Adipocyte (in vitro differentiated cells): ENCODE results near the gene CFAP45.

Experiments
- DNase-seq: peaks from one replicate; pipeline ENCODE4 v3.0.0-alpha.2; 2015; ENCODE audit warnings: low read depth
- H3K27me3 ChIP-seq: replicated peaks from 2 replicates; pipeline ENCODE4 v1.7.0; 2013; ENCODE audit warnings: mild to moderate bottlenecking, low read length, moderate library complexity; ENCODE audit not compliant: control insufficient read depth, insufficient read depth
- H3K36me3 ChIP-seq: 2 replicates; pipeline ENCODE4 v1.7.0; 2013; ENCODE audit warnings: low read length, mild to moderate bottlenecking, moderate library complexity; ENCODE audit not compliant: control insufficient read depth, insufficient read depth, severe bottlenecking
- H3K4me1 ChIP-seq: 2 replicates; pipeline ENCODE4 v1.7.0; 2013; ENCODE audit warnings: mild to moderate bottlenecking, low read length, moderate library complexity; ENCODE audit not compliant: control insufficient read depth, insufficient read depth
- H3K4me3 ChIP-seq: 2 replicates; pipeline ENCODE4 v1.7.0; 2013; ENCODE audit warnings: mild to moderate bottlenecking, low read length, moderate library complexity
- H3K9ac ChIP-seq: 2 replicates; pipeline ENCODE4 v1.7.0; 2013; ENCODE audit warnings: mild to moderate bottlenecking, low read length, moderate library complexity
- H3K9me3 ChIP-seq: 2 replicates; pipeline ENCODE4 v1.7.0; 2013; ENCODE audit warnings: mild to moderate bottlenecking, low read length, moderate library complexity; ENCODE audit not compliant: control insufficient read depth

Gene CFAP45

DNA sequence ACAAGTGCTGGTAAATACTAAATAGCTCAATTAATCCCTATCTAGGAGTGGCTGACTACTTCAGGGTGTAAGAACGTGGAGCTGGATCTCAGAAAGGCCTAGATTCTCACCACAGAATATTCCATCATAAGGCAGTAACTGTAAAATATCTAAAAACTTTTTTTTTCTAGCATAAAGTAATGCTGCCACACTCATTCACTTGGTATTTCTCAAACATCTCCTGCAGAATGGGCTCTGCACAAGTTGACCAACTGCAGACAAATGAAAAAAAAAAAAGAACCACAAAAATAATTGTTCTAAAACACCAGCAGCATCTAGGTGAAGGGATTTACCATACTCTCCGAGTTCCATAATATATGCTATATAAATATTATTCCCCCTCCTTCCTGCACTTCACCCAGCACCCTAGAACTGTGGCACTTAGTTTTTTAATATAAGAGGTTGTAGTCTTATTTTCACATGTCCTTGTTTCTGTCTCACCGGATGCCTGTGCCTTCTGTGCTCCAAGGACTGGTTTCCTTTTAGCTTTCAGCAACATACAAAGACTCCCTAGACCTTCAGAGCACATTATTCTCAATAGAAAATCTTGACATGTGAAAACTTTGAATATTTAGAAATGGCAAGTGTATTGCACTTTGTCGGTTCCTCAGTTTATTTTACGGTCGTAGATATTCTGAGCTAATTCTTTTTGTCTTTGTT is 46.4 kb downstream of the CFAP45 start:
- Histone ChIP-seq H3K27me3 (no peaks in the 10 kb centered on the region), H3K4me3 (peak overlapping the region; percentile 87), H3K36me3 (no peaks in the 10 kb centered on the region), H3K9me3 (no peaks in the 10 kb centered on the region), H3K4me1 (peaks cover 24% of the 10 kb centered on the region), H3K9ac (peak overlapping the region; percentile 93)
- DNase-seq: peak; percentile 60

DNA sequence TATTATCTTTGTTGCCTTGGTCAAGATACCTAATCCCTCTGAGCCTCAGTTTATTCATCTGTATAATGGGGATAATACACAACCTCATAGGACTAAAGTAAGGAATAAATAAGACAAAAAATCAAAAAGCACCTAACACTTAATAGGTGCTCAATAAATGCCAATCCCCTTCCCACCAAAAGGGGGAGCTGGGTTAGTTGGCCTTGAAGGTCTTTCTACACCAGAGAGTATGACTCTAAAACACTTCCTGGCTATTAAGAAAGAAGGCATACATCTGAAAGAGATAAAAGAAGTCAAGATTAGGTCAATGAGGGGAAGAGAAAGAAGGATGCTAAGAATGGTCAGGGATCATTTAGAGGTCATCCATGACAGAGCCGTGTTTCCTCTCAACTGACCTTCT is 48.6 kb downstream of the CFAP45 start:
- Histone ChIP-seq H3K4me3 (no peak overlapping the region), H3K27me3 (no peaks in the 10 kb centered on the region), H3K9ac (no peak overlapping the region), H3K9me3 (no peaks in the 10 kb centered on the region), H3K36me3 (no peaks in the 10 kb centered on the region), H3K4me1 (peaks cover 24% of the 10 kb centered on the region)
- no peak for DNase-seq

DNA sequence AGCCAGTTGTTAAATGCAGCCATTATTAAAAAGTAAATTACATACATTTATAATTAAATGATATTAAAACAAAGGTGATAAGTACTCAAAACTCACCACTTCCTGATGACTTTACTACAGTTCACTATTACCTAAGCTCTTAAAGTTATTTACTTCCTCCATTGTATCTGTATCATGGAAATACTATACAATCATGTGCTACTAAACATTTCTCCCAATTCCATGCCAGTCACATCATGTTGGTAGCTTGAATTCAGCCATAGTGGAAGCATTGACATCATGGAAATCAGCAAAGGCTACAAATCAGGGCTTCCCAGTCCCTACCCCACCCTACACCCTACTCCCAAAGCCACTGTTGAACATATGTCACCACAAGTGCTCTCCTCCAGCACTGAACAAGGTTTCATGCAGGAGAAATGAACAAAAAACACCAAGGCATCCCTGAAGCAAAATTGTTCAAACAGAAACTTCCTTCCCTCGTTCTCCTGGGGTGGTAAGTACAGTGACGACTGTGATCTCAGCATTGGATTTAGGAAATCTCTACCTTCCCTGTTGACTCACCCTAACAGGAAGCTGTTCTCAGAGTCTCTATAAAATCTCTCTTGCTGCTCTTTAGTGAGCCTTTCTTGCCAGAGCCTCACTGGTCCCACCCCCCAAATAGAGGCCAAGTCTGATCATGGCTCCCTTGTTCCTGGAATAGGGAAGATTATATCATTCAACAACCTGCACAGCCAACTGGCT is 50.2 kb downstream of the CFAP45 start:
- Histone ChIP-seq H3K9ac (no peak overlapping the region), H3K4me1 (peaks cover 18% of the 10 kb centered on the region), H3K36me3 (no peaks in the 10 kb centered on the region), H3K4me3 (no peak overlapping the region), H3K9me3 (no peaks in the 10 kb centered on the region), H3K27me3 (no peaks in the 10 kb centered on the region)
- DNase-seq: peak; percentile 16

DNA sequence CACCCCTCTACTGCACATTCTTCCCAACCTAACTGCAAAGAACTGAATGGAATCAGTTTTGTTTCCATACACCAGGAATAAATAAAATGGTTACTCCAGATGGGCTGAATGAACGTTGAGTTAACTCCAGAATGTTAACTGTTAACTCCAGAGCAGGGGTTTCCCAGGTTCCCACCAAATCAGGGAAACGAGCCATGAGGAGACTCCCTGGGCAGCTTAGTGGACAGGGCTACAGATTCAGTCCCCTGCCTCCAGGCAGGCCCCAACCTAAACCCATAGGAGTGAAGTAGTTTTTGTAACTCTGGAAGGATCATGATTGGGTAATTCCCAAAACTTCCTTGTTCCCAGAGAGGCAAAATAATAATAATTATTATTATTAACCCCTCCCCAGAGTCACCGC is 51.6 kb downstream of the CFAP45 start:
- Histone ChIP-seq H3K9ac (no peak overlapping the region), H3K4me1 (peaks cover 10% of the 10 kb centered on the region), H3K4me3 (no peak overlapping the region), H3K9me3 (no peaks in the 10 kb centered on the region), H3K27me3 (no peaks in the 10 kb centered on the region), H3K36me3 (no peaks in the 10 kb centered on the region)
- DNase-seq: no peak

DNA sequence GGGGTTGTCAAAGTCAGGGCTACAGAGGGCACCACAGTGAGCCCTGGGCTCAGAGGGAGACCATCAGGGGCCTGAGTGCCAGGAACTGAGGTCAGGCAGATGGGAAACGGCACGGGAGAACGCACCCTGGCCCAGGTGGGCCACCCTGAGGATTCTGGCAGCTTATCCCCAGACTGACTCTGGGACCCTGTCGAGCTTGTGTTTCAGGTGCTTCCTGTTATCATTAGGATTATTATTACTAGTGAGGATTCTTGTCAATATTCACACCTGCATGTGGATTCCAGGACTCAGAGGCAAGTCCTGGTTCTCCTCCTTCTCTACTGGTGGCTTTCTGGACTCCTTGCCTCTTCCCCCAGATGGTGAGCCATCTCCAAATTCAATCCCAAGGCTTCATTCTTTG is 52.7 kb downstream of the CFAP45 start:
- no peak for DNase-seq

DNA sequence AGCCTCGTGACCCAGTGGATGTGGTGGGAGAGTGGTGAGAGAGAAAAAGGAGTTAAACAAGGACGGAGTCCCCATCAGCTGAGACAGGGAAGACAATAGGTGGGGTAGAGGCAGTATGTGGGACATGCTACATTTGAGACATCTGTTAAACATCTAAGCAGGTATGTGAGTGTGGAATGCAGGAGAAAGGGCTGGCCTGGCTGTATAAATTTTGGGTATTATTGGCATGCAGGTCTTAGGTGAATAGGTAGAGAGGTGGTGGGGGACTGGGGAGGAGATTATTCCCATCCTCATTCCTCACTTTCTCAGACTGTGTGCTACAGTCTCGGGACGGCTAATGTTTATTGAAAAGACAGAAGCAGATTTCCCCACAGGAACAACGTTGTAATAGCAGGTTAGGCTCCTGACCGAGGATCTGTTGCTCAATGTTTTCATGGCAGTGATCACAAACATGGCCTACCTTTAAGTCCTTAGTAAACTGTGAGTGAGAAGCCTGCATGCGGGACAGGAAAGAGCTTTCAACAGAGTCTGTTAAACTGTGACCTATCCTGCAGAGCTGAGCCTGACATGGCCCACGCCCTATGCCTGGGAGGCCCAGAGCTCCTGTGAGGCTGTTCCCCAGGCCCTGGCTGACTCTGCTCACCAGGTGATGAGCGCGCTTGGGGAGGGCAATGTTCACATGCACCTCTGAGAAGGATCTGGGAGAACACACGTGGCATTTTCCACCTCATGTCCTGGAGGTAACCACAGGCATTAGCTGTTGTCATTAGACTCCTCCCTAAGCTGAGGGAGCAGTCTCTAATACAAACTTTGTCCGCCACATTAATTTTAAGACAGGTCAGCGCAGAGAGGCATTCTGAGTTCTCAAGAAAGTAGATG is 54.0 kb downstream of the CFAP45 start:
- Histone ChIP-seq H3K9me3 (no peaks in the 10 kb centered on the region), H3K27me3 (no peaks in the 10 kb centered on the region), H3K9ac (no peak overlapping the region), H3K4me1 (peaks cover 5% of the 10 kb centered on the region), H3K36me3 (no peaks in the 10 kb centered on the region), H3K4me3 (no peak overlapping the region)
- no peak for DNase-seq

More for the DNA sequence above, 52.7 kb downstream of the CFAP45 start:
- peaks cover 5% of the 10 kb centered on the region for H3K4me1 ChIP-seq
- no peaks in the 10 kb centered on the region for H3K9me3 ChIP-seq
- H3K36me3 ChIP-seq: no peaks in the 10 kb centered on the region
- H3K9ac ChIP-seq: no peak overlapping the region
- no peaks in the 10 kb centered on the region for H3K27me3 ChIP-seq
- H3K4me3 ChIP-seq: no peak overlapping the region

DNA sequence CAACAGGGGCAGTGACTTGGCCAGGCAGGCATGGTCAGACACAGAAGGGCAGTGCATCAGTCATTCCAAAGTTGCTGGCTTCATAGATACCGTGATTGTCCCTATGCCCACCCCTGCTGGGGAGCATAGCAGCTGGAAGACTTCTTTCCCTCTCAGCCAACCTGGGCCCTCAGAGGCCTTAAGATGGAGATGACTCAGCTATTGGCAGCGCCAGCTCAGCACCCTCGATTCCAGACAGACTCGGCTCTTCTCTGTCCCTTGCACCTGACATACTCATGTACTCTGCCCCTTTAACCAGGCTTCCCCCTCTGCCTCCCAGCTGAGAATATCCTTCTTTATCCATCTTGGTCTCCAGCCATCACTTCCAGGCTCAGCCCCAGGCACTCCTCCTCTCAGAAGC is 56.5 kb downstream of the CFAP45 start:
- H3K4me3 ChIP-seq: no peak overlapping the region
- no peaks in the 10 kb centered on the region for H3K27me3 ChIP-seq
- no peaks in the 10 kb centered on the region for H3K36me3 ChIP-seq
- H3K9ac ChIP-seq: no peak overlapping the region
- DNase-seq: no peak
- no peaks in the 10 kb centered on the region for H3K9me3 ChIP-seq
- H3K4me1 ChIP-seq: no peaks in the 10 kb centered on the region

DNA sequence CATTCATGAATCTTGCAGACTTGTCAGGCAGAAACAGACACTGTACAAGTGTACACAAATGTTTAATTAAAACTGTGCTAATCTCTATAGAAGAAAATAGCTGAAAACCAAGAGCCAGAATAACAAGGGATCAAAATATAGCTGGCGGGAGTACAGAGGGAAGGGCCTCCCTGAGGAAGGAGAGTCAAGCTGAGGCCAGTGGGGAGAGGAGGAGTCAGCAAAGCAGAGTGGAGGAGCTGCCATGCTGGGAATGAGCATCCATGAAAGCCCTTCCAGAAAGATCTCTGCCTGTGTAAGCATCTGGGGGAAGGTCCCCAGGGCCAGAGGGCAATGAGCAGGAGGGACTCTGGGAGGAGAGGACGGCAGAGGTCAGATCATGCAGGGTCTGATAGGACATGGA is 58.2 kb downstream of the CFAP45 start:
- Histone ChIP-seq H3K9ac (no peak overlapping the region), H3K9me3 (no peaks in the 10 kb centered on the region), H3K4me3 (no peak overlapping the region), H3K27me3 (no peaks in the 10 kb centered on the region), H3K4me1 (no peaks in the 10 kb centered on the region), H3K36me3 (no peaks in the 10 kb centered on the region)
- no peak for DNase-seq

DNA sequence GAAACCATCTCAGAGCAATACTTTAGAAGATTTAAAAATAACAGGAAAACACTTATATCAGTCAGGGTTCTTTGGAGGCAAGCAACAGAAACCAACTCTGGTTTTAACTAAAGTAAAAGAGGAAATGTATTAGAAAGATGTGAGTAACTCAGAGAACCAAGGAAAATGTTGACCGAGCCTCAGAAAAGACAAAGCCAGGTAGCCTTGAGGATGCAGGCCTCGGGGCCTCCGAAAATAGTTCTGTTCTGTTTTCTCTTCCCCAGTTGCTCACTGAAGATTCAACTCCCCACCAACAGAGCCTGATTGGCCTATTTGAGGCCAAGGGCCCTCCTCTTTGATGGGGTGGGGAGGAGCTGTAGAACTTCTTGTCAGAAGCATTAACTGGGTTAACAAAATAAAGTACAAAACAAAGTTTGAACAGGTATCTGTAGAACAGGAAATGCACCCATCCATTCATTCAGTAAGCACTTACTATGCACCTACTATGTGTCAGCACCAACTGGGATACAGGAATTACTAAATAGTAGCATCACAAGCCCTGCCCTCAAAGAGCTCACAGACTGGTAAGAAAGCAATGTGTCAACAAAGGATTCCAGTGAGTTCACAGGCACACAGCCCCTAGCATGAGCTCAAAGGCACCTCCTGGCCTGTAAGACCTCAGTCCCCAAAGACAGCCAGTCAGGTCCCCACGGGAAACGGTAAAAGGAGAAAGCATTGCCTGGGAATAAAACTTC is 60.7 kb downstream of the CFAP45 start:
- Histone ChIP-seq H3K4me1 (peaks cover 13% of the 10 kb centered on the region), H3K9me3 (no peaks in the 10 kb centered on the region), H3K4me3 (no peak overlapping the region), H3K36me3 (no peaks in the 10 kb centered on the region), H3K9ac (no peak overlapping the region), H3K27me3 (no peaks in the 10 kb centered on the region)
- no peak for DNase-seq

DNA sequence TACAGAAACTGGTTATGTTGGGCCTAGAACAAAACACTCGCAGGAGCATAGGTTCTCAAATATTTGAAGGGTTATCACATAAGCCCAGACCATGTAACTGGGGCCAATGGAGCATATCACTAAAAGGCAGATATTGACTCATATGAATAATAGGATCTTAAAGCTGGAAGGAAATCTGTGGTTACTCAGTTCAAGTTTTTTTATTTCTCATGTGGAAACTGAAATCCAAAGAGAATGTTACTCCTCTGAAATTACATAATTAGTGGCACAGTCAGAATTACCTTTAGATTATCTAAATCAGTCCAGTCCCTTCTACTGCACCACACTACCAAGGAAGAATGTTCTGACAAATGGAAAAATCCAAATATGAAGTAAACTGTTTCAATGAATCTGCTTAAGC is 61.2 kb downstream of the CFAP45 start:
- H3K27me3 ChIP-seq: no peaks in the 10 kb centered on the region
- no peak for DNase-seq

More for the DNA sequence above, 61.2 kb downstream of the CFAP45 start:
- no peaks in the 10 kb centered on the region for H3K9me3 ChIP-seq
- no peaks in the 10 kb centered on the region for H3K36me3 ChIP-seq
- H3K4me1 ChIP-seq: peaks cover 13% of the 10 kb centered on the region
- no peak overlapping the region for H3K4me3 ChIP-seq
- no peak overlapping the region for H3K9ac ChIP-seq
